Neural cell (in vitro differentiated cells): ENCODE data around the gene LUM. TPM values are rescaled to one million over a fixed set of nuclear protein-coding genes. Genes with fewer than 3 reads are reported as not detected.

ENCODE experiments used
- H2AFZ ChIP-seq: fragments of 200-600, 300-800 bp; sonication (generic), shearing (Covaris generic); 2 replicates; pipeline ENCODE4 v1.6.0; 2014; ENCODE audit warnings: low read depth, mild to moderate bottlenecking, antibody characterized with exemption, low read length, moderate library complexity
- H3F3A ChIP-seq: fragments of 200-600 bp; shearing (Covaris generic); 2 replicates; pipeline ENCODE4 v1.6.1; 2016; ENCODE audit warnings: mild to moderate bottlenecking, moderate library complexity, mixed read lengths, antibody characterized with exemption, low read length; ENCODE audit not compliant: insufficient read depth, poor library complexity, severe bottlenecking
- H3K27ac ChIP-seq: fragments of 200-600, 300-800 bp; sonication (generic), shearing (Covaris generic); 2 replicates; pipeline ENCODE4 v1.5.1; 2014; ENCODE audit warnings: mild to moderate bottlenecking, low read length, moderate library complexity
- H3K27me3 ChIP-seq: fragments of 300-800, 200-600 bp; sonication (generic), shearing (Covaris generic); 2 replicates; pipeline ENCODE4 v1.6.0; 2014; ENCODE audit warnings: mild to moderate bottlenecking, low read depth, low read length, moderate library complexity; ENCODE audit not compliant: insufficient read depth
- H3K36me3 ChIP-seq: fragments of 300-800, 200-600 bp; sonication (generic), shearing (Covaris generic); 2 replicates; pipeline ENCODE4 v1.5.1; 2014; ENCODE audit warnings: mild to moderate bottlenecking, antibody characterized with exemption, low read length, moderate library complexity; ENCODE audit not compliant: insufficient read depth
- H3K4me2 ChIP-seq: fragments of 300-800, 200-600 bp; sonication (generic), shearing (Covaris generic); 2 replicates; pipeline ENCODE4 v1.6.0; 2014; ENCODE audit warnings: mild to moderate bottlenecking, low read length
- H3K4me3 ChIP-seq: fragments of 300-800, 200-600 bp; sonication (generic), shearing (Covaris generic); 2 replicates; pipeline ENCODE4 v1.5.1; 2014; ENCODE audit warnings: mild to moderate bottlenecking, low read length, moderate library complexity
- H3K79me2 ChIP-seq: fragments of 200-600 bp; shearing (Covaris generic); replicated peaks from 2 replicates; pipeline ENCODE4 v1.6.0; 2014; ENCODE audit warnings: mild to moderate bottlenecking, low read length, moderate library complexity; ENCODE audit not compliant: insufficient read depth
- H3K9ac ChIP-seq: fragments of 300-800, 200-600 bp; sonication (generic), shearing (Covaris generic); 2 replicates; pipeline ENCODE4 v1.6.1; 2016; ENCODE audit warnings: mild to moderate bottlenecking, low read length, mixed read lengths
- H3K9me2 ChIP-seq: fragments of 200-600 bp; shearing (Covaris generic); 2 replicates; pipeline ENCODE4 v1.6.1; 2016; ENCODE audit warnings: mild to moderate bottlenecking, low read length, mixed read lengths; ENCODE audit not compliant: insufficient read depth
- H3K9me3 ChIP-seq: fragments of 200-600, 300-800 bp; sonication (generic), shearing (Covaris generic); 2 replicates; pipeline ENCODE4 v1.6.1; 2016; ENCODE audit warnings: mild to moderate bottlenecking, mixed run types, low read length, moderate library complexity, mixed read lengths
- H4K20me1 ChIP-seq: fragments of 200-600 bp; shearing (Covaris generic); 2 replicates; pipeline ENCODE4 v1.6.1; 2016; ENCODE audit warnings: mild to moderate bottlenecking, mixed run types; ENCODE audit not compliant: insufficient read depth
- EP300 ChIP-seq: fragments of 450-650 bp; conservative IDR thresholded peaks from 2 replicates; pipeline ENCODE4 v1.6.1; 2014; ENCODE audit warnings: antibody characterized with exemption, mild to moderate bottlenecking, moderate library complexity; ENCODE audit not compliant: poor library complexity, severe bottlenecking
- EZH2 ChIP-seq: fragments of 200-600, 300-800 bp; shearing (Covaris generic), sonication (generic); IDR thresholded peaks from 2 replicates; pipeline ENCODE4 v1.6.1; 2014; ENCODE audit warnings: antibody characterized with exemption, low read length, borderline replicate concordance, mild to moderate bottlenecking; ENCODE audit not compliant: insufficient read depth, poor library complexity, severe bottlenecking
- MXI1 ChIP-seq: fragments of 450-650 bp; conservative IDR thresholded peaks from 2 replicates; pipeline ENCODE4 v1.6.1; 2014; ENCODE audit warnings: antibody characterized with exemption, mild to moderate bottlenecking; ENCODE audit not compliant: poor library complexity, severe bottlenecking
- POLR2AphosphoS5 ChIP-seq: IDR thresholded peaks from 2 replicates; pipeline ENCODE4 v1.6.1; 2012
- RAD21 ChIP-seq: fragments of 450-650 bp; conservative IDR thresholded peaks from 2 replicates; pipeline ENCODE4 v1.6.1; 2014; ENCODE audit warnings: antibody characterized with exemption, mild to moderate bottlenecking, moderate library complexity
- SMC3 ChIP-seq: fragments of 450-650 bp; conservative IDR thresholded peaks from 2 replicates; pipeline ENCODE4 v1.6.1; 2014; ENCODE audit warnings: antibody characterized with exemption, mild to moderate bottlenecking, moderate library complexity; ENCODE audit not compliant: poor library complexity
- TAF1 ChIP-seq: IDR thresholded peaks from 2 replicates; pipeline ENCODE4 v1.6.1; 2012; ENCODE audit warnings: low read depth
- polyA plus RNA-seq: library from polyadenylated mRNA; depleted of rRNA; stranded (reverse); fragments of >200 nt; gene quantifications from 2 replicates; pipeline ENCODE4 v1.2.3, GENCODE V29; 2014
- TF ChIP-seq, protein P1 (sequence below): IDR thresholded peaks from 2 replicates; pipeline ENCODE4 v1.6.1; 2012; ENCODE audit warnings: borderline replicate concordance
- TF ChIP-seq, protein P2 (sequence below): fragments of 450-650 bp; IDR thresholded peaks from 2 replicates; pipeline ENCODE4 v1.5.1; 2014; ENCODE audit warnings: antibody characterized with exemption, mild to moderate bottlenecking, moderate library complexity; ENCODE audit not compliant: poor library complexity, severe bottlenecking

The LUM gene
- polyA plus RNA-seq, 1 donor from 2014 or later = 0.89 TPM

DNA sequence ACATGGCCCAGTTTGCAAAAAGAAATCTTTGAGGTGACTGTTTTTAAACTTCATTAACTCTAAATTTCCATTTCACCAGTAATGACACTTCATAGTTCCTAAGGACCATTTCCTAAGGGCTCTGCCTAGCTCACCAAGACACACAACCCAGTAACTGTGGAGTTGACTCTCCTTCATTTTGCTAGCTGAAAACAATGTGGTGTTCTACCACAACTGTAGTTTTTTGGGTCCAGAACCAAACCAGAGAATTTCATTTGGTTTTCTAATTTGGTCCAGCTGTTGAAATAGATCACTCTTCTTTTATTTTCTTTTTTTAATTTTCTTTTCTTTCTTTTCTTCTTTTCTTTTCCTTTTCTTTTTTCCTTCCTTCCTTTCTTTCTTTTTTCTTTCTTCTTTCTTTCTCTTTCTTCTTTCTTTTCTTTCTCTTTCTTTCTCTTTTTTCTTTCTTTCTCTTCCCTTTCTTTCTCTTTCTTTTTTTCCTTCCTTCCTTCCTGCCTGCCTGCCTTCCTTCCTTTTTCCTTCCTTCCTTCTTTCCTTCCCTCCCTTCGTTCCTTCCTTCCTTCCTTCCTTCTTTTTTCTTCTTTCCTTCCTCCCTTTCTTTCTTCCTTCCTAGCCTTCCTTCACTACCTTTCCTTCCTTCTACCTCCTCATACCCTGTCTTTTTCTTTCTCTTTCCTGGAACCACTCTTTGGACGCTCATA, 18.5 kb upstream of the LUM start:
- H3K27ac ChIP-seq = no peak overlapping the region
- no peaks in the 10 kb centered on the region for H3K36me3 ChIP-seq
- H2AFZ ChIP-seq = no peak overlapping the region
- H3K4me2 ChIP-seq = no peak overlapping the region
- H4K20me1 ChIP-seq = no peaks in the 10 kb centered on the region
- no peaks in the 10 kb centered on the region for H3F3A ChIP-seq
- TF ChIP-seq TAF1 = no peak
- no peak for TF ChIP-seq SMC3
- TF ChIP-seq EP300 = no peak
- no peak for TF ChIP-seq EZH2
- TF ChIP-seq, protein P1, sequence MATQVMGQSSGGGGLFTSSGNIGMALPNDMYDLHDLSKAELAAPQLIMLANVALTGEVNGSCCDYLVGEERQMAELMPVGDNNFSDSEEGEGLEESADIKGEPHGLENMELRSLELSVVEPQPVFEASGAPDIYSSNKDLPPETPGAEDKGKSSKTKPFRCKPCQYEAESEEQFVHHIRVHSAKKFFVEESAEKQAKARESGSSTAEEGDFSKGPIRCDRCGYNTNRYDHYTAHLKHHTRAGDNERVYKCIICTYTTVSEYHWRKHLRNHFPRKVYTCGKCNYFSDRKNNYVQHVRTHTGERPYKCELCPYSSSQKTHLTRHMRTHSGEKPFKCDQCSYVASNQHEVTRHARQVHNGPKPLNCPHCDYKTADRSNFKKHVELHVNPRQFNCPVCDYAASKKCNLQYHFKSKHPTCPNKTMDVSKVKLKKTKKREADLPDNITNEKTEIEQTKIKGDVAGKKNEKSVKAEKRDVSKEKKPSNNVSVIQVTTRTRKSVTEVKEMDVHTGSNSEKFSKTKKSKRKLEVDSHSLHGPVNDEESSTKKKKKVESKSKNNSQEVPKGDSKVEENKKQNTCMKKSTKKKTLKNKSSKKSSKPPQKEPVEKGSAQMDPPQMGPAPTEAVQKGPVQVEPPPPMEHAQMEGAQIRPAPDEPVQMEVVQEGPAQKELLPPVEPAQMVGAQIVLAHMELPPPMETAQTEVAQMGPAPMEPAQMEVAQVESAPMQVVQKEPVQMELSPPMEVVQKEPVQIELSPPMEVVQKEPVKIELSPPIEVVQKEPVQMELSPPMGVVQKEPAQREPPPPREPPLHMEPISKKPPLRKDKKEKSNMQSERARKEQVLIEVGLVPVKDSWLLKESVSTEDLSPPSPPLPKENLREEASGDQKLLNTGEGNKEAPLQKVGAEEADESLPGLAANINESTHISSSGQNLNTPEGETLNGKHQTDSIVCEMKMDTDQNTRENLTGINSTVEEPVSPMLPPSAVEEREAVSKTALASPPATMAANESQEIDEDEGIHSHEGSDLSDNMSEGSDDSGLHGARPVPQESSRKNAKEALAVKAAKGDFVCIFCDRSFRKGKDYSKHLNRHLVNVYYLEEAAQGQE = no peak
- no peak overlapping the region for H3K9ac ChIP-seq
- no peaks in the 10 kb centered on the region for H3K79me2 ChIP-seq
- H3K9me2 ChIP-seq = no peaks in the 10 kb centered on the region
- H3K9me3 ChIP-seq = no peaks in the 10 kb centered on the region
- H3K27me3 ChIP-seq = no peaks in the 10 kb centered on the region
- no peak overlapping the region for H3K4me3 ChIP-seq

DNA sequence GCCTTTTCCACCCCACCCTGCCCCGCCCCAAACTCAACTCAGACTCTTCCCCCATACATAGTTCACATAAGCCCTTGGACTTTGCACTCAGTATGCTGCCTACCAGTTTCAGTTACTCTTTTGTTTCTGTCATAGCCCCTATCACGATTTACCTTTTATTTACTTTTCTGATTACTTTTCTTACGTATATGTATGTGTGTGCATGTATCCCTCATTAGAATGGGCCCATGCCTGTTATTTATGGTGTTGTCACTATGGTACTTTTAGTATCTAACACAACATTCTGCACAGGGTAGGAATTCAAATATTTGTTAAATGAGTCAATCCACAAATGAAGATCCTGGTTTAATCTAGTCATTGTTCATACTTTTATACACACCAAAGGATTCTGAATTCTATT, 16.5 kb upstream of the LUM start:
- H3K4me2 ChIP-seq = no peak overlapping the region

More for the DNA sequence above, 16.5 kb upstream of the LUM start:
- H3K9ac ChIP-seq = no peak overlapping the region
- TF ChIP-seq POLR2AphosphoS5 (no peak), RAD21 (no peak), EZH2 (no peak), TAF1 (no peak), MXI1 (no peak), SMC3 (no peak), EP300 (no peak)
- TF ChIP-seq, protein P1 = no peak
- TF ChIP-seq, protein P2, sequence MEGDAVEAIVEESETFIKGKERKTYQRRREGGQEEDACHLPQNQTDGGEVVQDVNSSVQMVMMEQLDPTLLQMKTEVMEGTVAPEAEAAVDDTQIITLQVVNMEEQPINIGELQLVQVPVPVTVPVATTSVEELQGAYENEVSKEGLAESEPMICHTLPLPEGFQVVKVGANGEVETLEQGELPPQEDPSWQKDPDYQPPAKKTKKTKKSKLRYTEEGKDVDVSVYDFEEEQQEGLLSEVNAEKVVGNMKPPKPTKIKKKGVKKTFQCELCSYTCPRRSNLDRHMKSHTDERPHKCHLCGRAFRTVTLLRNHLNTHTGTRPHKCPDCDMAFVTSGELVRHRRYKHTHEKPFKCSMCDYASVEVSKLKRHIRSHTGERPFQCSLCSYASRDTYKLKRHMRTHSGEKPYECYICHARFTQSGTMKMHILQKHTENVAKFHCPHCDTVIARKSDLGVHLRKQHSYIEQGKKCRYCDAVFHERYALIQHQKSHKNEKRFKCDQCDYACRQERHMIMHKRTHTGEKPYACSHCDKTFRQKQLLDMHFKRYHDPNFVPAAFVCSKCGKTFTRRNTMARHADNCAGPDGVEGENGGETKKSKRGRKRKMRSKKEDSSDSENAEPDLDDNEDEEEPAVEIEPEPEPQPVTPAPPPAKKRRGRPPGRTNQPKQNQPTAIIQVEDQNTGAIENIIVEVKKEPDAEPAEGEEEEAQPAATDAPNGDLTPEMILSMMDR = no peak
- H4K20me1 ChIP-seq = no peaks in the 10 kb centered on the region
- H3K9me2 ChIP-seq = no peaks in the 10 kb centered on the region
- no peaks in the 10 kb centered on the region for H3K36me3 ChIP-seq
- no peaks in the 10 kb centered on the region for H3K79me2 ChIP-seq
- no peaks in the 10 kb centered on the region for H3K27me3 ChIP-seq
- no peak overlapping the region for H2AFZ ChIP-seq
- H3K9me3 ChIP-seq = no peaks in the 10 kb centered on the region
- no peaks in the 10 kb centered on the region for H3F3A ChIP-seq
- H3K4me3 ChIP-seq = no peak overlapping the region
- H3K27ac ChIP-seq = no peak overlapping the region
